CD4-positive, alpha-beta T cell treated with Interleukin-15 for 1 hour (primary cell): ENCODE measurements around the gene BMS1.
A peak's percentile ranks its signal among the peaks of the same experiment; 100 is the strongest.
"Not testable (repeated sequence)": the region's sequence is repeated elsewhere in the genome, so short reads cannot be mapped to it uniquely, and the experiment has no call there.

Experiments
- DNase-seq: peaks from one replicate; pipeline ENCODE4 v3.0.0-alpha.2; 2020

Gene BMS1

DNA sequence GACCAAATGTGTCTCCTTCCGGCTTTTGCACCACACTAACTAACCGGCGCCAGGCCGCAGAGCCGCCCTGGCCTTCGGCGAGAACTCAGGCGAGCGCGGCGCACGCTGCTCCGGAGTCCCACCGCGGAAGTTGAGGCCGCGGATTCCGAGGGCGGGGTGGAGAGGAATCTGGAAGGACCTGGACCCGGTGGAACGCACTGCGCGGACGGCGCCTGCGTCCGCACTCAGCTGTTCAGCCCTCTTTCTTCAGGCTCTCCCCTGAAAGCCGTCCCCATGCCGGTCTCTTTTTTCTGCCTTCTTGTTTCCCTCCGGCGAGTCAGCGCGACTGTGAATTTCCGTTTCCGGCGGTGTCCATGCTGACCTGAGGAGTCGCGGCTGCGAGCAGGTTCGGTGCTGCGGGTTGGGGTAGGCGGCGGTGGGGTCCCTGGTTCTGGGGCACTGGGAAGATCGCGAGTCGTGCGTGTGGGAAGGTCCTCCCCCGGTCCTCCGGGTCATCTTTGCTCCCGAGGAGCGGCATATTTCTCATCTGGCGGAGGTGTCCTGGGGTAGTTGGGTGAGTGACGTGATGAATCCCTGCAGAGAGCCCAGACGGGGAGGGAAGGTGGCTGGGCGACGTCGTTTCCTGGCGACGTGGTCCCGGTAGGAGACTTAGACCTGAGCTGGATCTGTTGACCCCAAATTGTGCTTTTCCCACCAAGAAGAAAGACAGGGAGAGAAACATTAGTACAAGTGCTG lies at the start of gene BMS1:
Gene BMS1, plus strand, starts transcription at position 350 of the 735 bp plus-strand sequence. CDS start 1,600 bp downstream, outside the sequence.
- peak; percentile 86 for DNase-seq

DNA sequence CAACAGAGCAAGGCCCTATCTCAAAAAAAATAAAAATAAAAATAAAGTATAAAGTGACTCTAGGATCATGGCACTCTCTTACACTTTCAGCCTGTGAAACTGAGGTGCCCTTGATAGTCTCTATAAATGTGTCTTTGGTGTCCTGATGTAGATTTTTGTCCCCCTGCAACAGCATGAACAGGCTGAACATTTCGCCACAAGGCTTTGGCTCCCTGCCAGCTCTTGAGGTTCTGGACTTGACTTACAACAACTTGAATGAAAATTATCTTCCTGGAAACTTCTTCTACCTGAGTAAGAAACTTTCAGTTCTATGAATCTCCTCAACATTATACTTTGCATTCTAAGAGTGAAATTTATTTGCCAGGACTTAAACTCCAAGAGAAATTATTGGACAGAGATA lies 48.1 kb upstream of the BMS1 start:
- no peak for DNase-seq

DNA sequence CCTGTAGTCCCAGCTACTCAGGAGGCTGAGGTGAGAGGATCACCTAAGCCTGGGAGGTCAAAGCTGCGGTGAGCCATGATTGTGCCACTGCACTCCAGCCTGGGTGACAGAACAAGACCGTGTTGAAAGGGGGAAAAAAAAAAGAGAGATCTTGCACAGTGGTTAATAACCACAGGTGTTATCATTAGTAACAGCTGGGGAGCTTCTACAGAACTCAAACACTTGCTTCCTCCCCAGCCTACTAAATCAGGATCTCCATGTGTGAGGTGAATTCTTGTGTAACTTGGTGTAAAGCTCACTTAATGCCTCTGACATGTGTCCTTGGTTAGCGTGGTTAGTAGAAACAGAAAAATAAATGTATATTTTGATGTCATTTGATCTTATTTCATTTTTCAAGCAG lies 43.9 kb upstream of the BMS1 start:
- no peak for DNase-seq

DNA sequence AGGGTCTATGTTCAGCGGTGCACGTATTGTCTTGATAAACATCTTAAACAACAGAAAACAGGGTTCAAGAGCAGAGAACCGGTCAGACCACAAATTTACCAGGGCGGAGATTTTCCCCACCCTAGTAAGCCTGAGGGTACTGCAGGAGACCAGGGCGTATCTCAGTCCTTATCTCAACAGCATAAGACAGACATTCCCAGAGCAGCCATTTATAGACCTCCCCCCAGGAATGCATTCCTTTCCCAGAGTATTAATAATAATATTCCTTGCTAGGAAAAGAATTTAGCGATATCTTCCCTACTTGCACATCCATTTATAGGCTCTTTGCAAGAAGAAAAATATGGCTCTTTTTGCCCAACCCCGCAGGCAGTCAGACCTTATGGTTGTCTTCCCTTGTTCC lies 41.1 kb upstream of the BMS1 start:
- not testable (repeated sequence) for DNase-seq

- DNase-seq, result no peak
Observed at GRCh38 chr10:42743697-42744096, 38.9 kb upstream of the BMS1 start.

DNA sequence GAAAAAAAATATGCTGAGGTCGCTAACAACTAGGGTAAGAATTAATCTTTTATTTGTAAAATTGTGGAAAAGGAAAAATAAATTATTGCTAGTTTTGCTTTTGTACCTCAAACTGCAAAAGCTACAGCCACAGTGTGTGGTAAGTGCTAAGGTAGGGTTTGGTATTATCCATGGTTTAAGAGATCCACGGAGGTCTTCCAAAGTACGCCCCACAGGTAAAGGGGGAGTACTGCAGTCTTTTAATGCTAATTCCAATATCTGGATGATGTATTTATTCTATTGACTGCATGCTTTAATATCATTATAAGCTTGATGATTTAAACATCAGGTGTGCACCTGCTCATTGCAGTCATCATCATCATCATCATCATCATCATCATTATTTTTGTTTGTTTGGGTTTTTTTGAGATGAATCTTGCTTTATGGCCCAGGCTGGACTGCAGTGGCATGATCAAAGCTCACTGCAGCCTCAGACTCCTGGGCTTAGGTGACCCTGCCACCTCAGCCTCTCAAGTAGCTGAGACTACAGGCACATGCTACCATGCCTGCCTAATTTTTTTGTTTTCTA lies 38.4 kb upstream of the BMS1 start:
- DNase-seq, result no peak

DNA sequence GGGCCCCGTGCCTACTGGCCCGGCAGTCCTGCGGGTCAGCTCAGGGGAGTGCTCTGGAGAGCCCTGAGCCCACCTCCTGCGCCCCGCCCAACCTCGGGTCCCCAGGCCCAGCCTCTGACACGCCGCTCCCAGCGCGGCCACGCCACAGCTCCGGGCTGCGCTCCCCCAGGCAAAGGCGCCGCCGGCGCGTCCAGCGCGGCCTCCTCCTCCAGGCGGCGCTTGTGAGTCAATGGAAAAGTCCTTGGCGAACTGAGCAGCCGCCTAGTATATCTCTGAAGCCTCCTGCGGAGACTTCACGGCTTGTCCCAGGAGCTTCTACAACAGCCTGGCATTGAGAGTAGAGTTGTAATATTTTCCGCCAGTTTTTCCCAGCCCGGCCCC lies 29.5 kb upstream of the BMS1 start:
- peak; percentile 47 for DNase-seq

GRCh38 chr10:42753507-42754154 lies 29.0 kb upstream of the BMS1 start:
- DNase-seq, result no peak

- DNase-seq, result no peak
Observed at GRCh38 chr10:42754155-42755027, 28.2 kb upstream of the BMS1 start.

DNA sequence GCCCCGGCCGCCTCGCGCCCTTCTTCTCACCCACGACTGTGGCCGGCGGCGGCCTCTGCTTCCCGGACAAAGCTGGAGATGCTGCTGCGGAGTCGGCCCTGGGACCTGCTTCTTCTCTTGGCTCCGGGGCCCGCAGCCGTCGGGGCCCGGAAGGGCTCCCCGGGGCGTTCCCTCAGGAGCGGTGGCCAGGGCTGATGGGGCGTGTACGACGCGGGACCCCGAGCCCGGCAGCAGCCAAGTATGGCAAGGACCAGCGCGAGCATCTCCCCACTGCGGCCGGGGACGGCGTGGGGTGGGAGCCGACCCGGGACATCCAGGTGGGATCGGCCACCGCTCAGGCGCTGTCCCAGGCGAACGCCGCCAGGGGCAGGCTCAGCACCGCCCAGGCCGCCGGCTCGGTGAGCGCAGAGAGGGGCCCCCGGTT lies 27.6 kb upstream of the BMS1 start:
- no peak for DNase-seq

GRCh38 chr10:42755556-42756093 lies 27.0 kb upstream of the BMS1 start:
- DNase-seq, result no peak

- no peak for DNase-seq
Observed at GRCh38 chr10:42767906-42768305, 14.7 kb upstream of the BMS1 start.

GRCh38 chr10:42768581-42769152 lies 13.9 kb upstream of the BMS1 start:
- DNase-seq, result no peak

GRCh38 chr10:42769173-42769572 lies 13.4 kb upstream of the BMS1 start:
- DNase-seq, result no peak

GRCh38 chr10:42769673-42770072 lies 12.9 kb upstream of the BMS1 start:
- DNase-seq, result no peak

DNA sequence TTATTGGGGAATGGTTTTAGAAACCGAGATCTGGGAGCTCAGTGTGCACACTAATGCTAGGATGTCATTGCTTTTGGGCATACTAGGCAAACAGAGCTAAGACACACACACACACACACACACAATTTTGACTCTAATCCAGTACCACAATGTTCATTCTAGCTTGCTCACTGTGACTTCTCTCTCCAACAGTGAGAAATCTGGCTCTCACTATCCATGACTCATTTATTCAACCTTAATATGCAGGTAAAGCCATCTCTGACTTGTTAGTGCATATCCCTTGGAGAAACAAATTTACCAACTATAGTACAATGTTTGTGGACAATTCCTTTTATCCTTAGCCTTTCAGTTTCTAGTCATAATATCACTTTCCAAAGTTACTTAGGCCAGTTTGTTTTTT lies 5.9 kb upstream of the BMS1 start:
- no peak for DNase-seq

DNA sequence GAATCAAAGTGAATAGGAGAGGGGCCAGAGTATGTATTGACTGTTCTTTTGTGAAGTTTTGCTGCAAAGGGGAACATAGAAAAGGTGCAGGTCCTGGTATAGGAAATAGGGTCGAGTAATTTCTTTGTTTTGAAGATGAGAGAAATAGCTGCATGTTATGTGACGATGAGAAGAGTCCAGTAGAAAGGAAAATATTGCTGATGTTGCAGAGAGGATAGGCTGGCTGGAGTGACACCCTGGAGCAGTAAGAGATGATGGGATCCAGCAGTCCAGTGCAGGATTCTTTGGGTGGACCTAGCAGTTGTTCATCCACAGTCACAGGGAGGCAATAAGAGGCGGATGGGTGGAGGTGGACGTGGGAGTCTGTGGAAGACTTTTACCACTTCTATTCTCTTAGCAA lies 2.1 kb upstream of the BMS1 start:
- no peak for DNase-seq

DNA sequence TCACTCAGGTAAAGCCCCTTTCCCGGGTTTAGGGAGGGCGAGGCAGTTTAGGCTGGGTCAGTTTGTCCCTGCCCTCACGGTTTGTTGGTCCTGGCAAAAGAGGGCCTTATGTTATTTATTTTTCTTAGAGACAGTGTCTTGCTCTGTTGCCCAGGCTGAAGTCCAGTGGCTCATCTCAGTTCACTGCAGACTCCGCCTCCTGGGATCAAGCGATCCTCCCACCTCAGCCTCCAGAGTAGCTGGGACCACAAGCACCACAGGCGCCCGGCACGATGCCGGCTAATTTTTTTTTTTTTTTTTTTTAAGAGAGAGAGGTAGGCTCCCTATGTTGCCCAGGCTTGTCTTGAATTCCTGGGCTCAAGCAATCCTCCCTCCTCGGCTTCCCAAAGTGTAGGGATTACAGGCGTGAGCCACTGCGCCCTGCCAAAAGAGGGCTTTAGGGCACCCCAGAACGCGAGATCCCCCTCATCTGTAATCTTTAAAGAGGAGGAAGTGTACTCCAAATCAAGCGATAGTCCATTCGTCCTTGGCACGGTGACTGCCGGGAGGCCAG lies 626 bp upstream of the BMS1 start:
- DNase-seq, result no peak

GRCh38 chr10:42783181-42783549 lies 570 bp downstream of the BMS1 start:
- DNase-seq, result no peak

DNA sequence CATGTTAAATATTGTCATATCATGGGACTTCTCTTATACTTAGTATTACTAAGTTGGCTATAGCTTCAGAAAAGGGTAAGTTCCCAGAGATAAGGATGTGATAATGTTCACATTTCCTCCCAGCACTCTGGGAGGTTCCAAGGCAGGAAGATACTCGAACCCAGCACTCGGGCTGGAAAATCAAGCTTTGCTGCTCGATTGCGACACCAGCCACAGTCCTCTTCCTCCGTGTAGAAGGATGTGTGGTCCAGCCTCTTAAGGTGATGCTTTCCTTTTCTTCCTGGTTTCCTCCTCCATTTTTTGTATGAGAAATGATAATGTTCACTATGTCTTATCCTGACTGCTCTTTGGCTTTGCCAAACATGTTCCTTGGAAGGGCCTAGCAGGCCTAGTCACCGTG lies 3.2 kb downstream of the BMS1 start:
- DNase-seq, result no peak

GRCh38 chr10:42790835-42791234 lies 8.2 kb downstream of the BMS1 start:
- DNase-seq, result no peak

DNA sequence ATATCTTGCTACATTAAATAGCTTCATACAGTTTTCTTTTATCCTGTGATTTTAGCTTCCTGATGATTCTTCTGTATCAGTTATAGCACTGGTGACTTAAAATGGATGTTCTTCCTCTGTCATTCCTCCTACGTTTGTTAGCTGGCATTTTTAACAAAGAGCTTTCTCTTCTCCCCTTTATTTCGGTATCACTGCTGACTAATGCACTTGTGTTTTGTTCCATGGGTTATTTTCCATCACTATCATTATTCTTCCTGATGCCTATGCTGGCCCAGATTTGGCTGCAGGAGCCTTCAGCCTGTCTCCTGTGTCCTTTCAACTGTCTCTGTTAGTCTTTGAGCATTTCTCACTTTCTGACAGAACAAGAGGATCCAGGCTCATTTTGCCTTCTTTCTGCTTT lies 13.1 kb downstream of the BMS1 start:
- DNase-seq, result no peak

- no peak for DNase-seq
Observed at GRCh38 chr10:42801135-42801534, 18.5 kb downstream of the BMS1 start.
